HEK293 (cell line): ENCODE results near the gene CFAP53.

ENCODE experiments used
- GFI1B ChIP-seq: fragments of 450-650 bp; formaldehyde crosslinking; IDR thresholded peaks from 2 replicates; pipeline ENCODE4 v1.5.1; 2016; ENCODE audit warnings: missing biosample characterization, missing genetic modification characterization
- GLIS1 ChIP-seq: fragments of 450-650 bp; formaldehyde crosslinking; IDR thresholded peaks from 2 replicates; pipeline ENCODE4 v1.5.1; 2016; ENCODE audit warnings: missing biosample characterization, missing genetic modification characterization
- REPIN1 ChIP-seq: fragments of 450-650 bp; formaldehyde crosslinking; IDR thresholded peaks from 2 replicates; pipeline ENCODE4 v1.5.1; 2017; ENCODE audit warnings: missing biosample characterization, missing genetic modification characterization, low read depth
- SETDB1 ChIP-seq: IDR thresholded peaks from one replicate; pipeline ENCODE4 v1.6.1; 2017; ENCODE audit warnings: mild to moderate bottlenecking, low read length, moderate library complexity, mixed read lengths; ENCODE audit not compliant: insufficient read length
- SP7 ChIP-seq: fragments of 450-650 bp; formaldehyde crosslinking; IDR thresholded peaks from 2 replicates; pipeline ENCODE4 v1.5.1; 2016; ENCODE audit warnings: missing biosample characterization, missing genetic modification characterization
- WT1 ChIP-seq: fragments of 450-650 bp; formaldehyde crosslinking; IDR thresholded peaks from 2 replicates; pipeline ENCODE4 v1.5.1; 2016; ENCODE audit warnings: missing biosample characterization, missing genetic modification characterization
- YY2 ChIP-seq: fragments of 450-650 bp; formaldehyde crosslinking; IDR thresholded peaks from 2 replicates; pipeline ENCODE4 v1.5.1; 2016; ENCODE audit warnings: missing biosample characterization, missing genetic modification characterization
- ZBTB8A ChIP-seq: fragments of 450-650 bp; formaldehyde crosslinking; IDR thresholded peaks from 2 replicates; pipeline ENCODE4 v1.5.1; 2016; ENCODE audit warnings: missing biosample characterization, missing genetic modification characterization
- ZNF114 ChIP-seq: fragments of 450-650 bp; formaldehyde crosslinking; IDR thresholded peaks from 2 replicates; pipeline ENCODE4 v1.5.0; 2017; ENCODE audit warnings: missing biosample characterization, missing genetic modification characterization
- ZNF132 ChIP-seq: fragments of 450-650 bp; formaldehyde crosslinking; IDR thresholded peaks from 2 replicates; pipeline ENCODE4 v1.5.1; 2017; ENCODE audit warnings: missing biosample characterization, missing genetic modification characterization, borderline replicate concordance
- ZNF19 ChIP-seq: fragments of 450-650 bp; formaldehyde crosslinking; IDR thresholded peaks from 2 replicates; pipeline ENCODE4; 2016; ENCODE audit warnings: missing biosample characterization, missing genetic modification characterization, low read depth
- ZNF2 ChIP-seq: fragments of 450-650 bp; formaldehyde crosslinking; IDR thresholded peaks from 2 replicates; pipeline ENCODE4 v1.5.1; 2016; ENCODE audit warnings: missing biosample characterization, missing genetic modification characterization
- ZNF248 ChIP-seq: fragments of 450-650 bp; formaldehyde crosslinking; IDR thresholded peaks from 2 replicates; pipeline ENCODE4 v1.5.1; 2017; ENCODE audit warnings: missing biosample characterization, missing genetic modification characterization
- ZNF350 ChIP-seq: fragments of 450-650 bp; formaldehyde crosslinking; IDR thresholded peaks from 2 replicates; pipeline ENCODE4 v1.5.0; 2017; ENCODE audit warnings: missing biosample characterization, mild to moderate bottlenecking, missing genetic modification characterization
- ZNF404 ChIP-seq: fragments of 450-650 bp; formaldehyde crosslinking; IDR thresholded peaks from 2 replicates; pipeline ENCODE4 v1.5.1; 2017; ENCODE audit warnings: missing biosample characterization, missing genetic modification characterization
- ZNF426 ChIP-seq: fragments of 450-650 bp; formaldehyde crosslinking; IDR thresholded peaks from 2 replicates; pipeline ENCODE4 v1.5.1; 2017; ENCODE audit warnings: missing biosample characterization, missing genetic modification characterization, mild to moderate bottlenecking, inconsistent platforms, moderate library complexity
- ZNF548 ChIP-seq: fragments of 450-650 bp; formaldehyde crosslinking; IDR thresholded peaks from 2 replicates; pipeline ENCODE4 v1.5.1; 2016; ENCODE audit warnings: missing biosample characterization, missing genetic modification characterization
- ZNF555 ChIP-seq: fragments of 450-650 bp; formaldehyde crosslinking; conservative IDR thresholded peaks from 2 replicates; pipeline ENCODE4 v1.5.1; 2017; ENCODE audit warnings: missing biosample characterization, mild to moderate bottlenecking, missing genetic modification characterization, inconsistent platforms
- ZNF561 ChIP-seq: fragments of 450-650 bp; IDR thresholded peaks from 2 replicates; pipeline ENCODE4 v1.5.1; 2018; ENCODE audit warnings: missing biosample characterization, missing genetic modification characterization, borderline replicate concordance
- ZNF571 ChIP-seq: fragments of 450-650 bp; formaldehyde crosslinking; IDR thresholded peaks from 2 replicates; pipeline ENCODE4 v1.5.0; 2017; ENCODE audit warnings: missing biosample characterization, missing genetic modification characterization
- ZNF626 ChIP-seq: fragments of 450-650 bp; sonication (Bioruptor Pico); formaldehyde crosslinking; IDR thresholded peaks from 2 replicates; pipeline ENCODE4 v1.5.1; 2018; ENCODE audit warnings: missing biosample characterization, missing genetic modification characterization, inconsistent platforms
- ZNF658 ChIP-seq: fragments of 450-650 bp; formaldehyde crosslinking; IDR thresholded peaks from 2 replicates; pipeline ENCODE4; 2016; ENCODE audit warnings: missing biosample characterization, missing genetic modification characterization
- ZNF660 ChIP-seq: fragments of 450-650 bp; IDR thresholded peaks from 2 replicates; pipeline ENCODE4 v1.5.1; 2018; ENCODE audit warnings: missing biosample characterization, mild to moderate bottlenecking, missing genetic modification characterization
- ZNF670 ChIP-seq: fragments of 450-650 bp; formaldehyde crosslinking; IDR thresholded peaks from 2 replicates; pipeline ENCODE4 v1.5.1; 2016; ENCODE audit warnings: missing biosample characterization, missing genetic modification characterization, low read depth
- ZNF830 ChIP-seq: fragments of 450-650 bp; IDR thresholded peaks from 2 replicates; pipeline ENCODE4 v1.5.0; 2018; ENCODE audit warnings: missing biosample characterization, missing genetic modification characterization, low read depth, mild to moderate bottlenecking, moderate library complexity
- TF ChIP-seq, protein P1 (sequence below): fragments of 450-650 bp; formaldehyde crosslinking; IDR thresholded peaks from 2 replicates; pipeline ENCODE4; 2016; ENCODE audit warnings: missing biosample characterization, missing genetic modification characterization
- TF ChIP-seq, protein P2 (sequence below): fragments of 450-650 bp; formaldehyde crosslinking; IDR thresholded peaks from 2 replicates; pipeline ENCODE4 v1.5.1; 2016; ENCODE audit warnings: missing biosample characterization, missing genetic modification characterization
- TF ChIP-seq, protein P3 (sequence below): fragments of 450-650 bp; formaldehyde crosslinking; IDR thresholded peaks from 2 replicates; pipeline ENCODE4 v1.5.1; 2017; ENCODE audit warnings: missing biosample characterization, mild to moderate bottlenecking, missing genetic modification characterization, moderate library complexity
- TF ChIP-seq, protein P4 (sequence below): fragments of 450-650 bp; formaldehyde crosslinking; IDR thresholded peaks from 2 replicates; pipeline ENCODE4 v1.5.1; 2016; ENCODE audit warnings: missing biosample characterization, missing genetic modification characterization
- TF ChIP-seq, protein P5 (sequence below): fragments of 450-650 bp; formaldehyde crosslinking; IDR thresholded peaks from 2 replicates; pipeline ENCODE4 v1.5.1; 2016; ENCODE audit warnings: missing biosample characterization, missing genetic modification characterization
- TF ChIP-seq, protein P6 (sequence below): fragments of 450-650 bp; formaldehyde crosslinking; IDR thresholded peaks from 2 replicates; pipeline ENCODE4 v1.5.1; 2016; ENCODE audit warnings: missing biosample characterization, missing genetic modification characterization

The CFAP53 gene

DNA sequence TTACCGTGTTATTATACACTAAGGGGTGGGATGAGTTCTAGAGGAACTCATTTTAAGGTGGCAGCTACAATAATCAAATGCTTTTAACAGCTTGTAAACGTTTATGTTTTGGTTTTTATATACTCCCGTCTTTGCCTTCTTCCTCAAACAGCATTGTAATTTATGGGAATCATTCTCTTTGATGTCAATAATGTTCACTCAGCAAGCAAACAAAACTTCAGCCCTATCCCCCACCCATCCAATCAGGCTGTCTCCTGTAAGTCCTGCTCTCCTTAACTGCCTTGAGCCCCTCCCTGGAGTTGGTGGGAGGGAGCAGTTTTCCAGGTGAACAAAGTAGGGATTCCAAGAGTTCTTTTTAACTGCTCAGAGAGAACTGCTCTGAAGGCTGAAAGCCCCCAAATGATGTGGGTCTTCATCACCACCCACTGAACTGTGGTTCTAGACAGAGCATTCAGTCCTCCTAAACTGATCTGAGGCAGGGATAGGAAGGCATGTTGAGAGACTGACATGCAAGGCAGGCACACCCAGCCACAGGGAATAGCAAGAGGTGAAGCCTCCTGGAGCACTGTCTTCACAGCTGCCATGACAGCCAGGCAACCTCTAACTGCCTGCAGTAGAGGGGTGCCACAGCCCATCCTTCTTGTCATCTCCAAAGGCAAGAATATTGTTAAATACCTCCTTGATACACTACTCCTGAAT, 88.9 kb downstream of the CFAP53 start (continued):
- TF ChIP-seq, protein P1, sequence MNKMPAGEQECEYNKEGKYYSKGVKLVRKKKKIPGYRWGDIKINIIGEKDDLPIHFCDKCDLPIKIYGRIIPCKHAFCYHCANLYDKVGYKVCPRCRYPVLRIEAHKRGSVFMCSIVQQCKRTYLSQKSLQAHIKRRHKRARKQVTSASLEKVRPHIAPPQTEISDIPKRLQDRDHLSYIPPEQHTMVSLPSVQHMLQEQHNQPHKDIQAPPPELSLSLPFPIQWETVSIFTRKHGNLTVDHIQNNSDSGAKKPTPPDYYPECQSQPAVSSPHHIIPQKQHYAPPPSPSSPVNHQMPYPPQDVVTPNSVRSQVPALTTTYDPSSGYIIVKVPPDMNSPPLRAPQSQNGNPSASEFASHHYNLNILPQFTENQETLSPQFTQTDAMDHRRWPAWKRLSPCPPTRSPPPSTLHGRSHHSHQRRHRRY (tag by site-specific recombination) = no peak
- no peak for TF ChIP-seq ZNF561 (tag by site-specific recombination)
- TF ChIP-seq ZNF571 (tag by site-specific recombination) = no peak
- no peak for TF ChIP-seq ZNF626 (tag by site-specific recombination)
- TF ChIP-seq ZNF830 (tag by site-specific recombination) = no peak
- no peak for TF ChIP-seq REPIN1
- TF ChIP-seq, protein P2, sequence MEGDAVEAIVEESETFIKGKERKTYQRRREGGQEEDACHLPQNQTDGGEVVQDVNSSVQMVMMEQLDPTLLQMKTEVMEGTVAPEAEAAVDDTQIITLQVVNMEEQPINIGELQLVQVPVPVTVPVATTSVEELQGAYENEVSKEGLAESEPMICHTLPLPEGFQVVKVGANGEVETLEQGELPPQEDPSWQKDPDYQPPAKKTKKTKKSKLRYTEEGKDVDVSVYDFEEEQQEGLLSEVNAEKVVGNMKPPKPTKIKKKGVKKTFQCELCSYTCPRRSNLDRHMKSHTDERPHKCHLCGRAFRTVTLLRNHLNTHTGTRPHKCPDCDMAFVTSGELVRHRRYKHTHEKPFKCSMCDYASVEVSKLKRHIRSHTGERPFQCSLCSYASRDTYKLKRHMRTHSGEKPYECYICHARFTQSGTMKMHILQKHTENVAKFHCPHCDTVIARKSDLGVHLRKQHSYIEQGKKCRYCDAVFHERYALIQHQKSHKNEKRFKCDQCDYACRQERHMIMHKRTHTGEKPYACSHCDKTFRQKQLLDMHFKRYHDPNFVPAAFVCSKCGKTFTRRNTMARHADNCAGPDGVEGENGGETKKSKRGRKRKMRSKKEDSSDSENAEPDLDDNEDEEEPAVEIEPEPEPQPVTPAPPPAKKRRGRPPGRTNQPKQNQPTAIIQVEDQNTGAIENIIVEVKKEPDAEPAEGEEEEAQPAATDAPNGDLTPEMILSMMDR (tag by site-specific recombination) = no peak
- no peak for TF ChIP-seq ZNF404 (tag by site-specific recombination)
- TF ChIP-seq, protein P3, sequence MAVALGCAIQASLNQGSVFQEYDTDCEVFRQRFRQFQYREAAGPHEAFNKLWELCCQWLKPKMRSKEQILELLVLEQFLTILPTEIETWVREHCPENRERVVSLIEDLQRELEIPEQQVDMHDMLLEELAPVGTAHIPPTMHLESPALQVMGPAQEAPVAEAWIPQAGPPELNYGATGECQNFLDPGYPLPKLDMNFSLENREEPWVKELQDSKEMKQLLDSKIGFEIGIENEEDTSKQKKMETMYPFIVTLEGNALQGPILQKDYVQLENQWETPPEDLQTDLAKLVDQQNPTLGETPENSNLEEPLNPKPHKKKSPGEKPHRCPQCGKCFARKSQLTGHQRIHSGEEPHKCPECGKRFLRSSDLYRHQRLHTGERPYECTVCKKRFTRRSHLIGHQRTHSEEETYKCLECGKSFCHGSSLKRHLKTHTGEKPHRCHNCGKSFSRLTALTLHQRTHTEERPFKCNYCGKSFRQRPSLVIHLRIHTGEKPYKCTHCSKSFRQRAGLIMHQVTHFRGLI (tag by site-specific recombination) = no peak
- TF ChIP-seq, protein P4, sequence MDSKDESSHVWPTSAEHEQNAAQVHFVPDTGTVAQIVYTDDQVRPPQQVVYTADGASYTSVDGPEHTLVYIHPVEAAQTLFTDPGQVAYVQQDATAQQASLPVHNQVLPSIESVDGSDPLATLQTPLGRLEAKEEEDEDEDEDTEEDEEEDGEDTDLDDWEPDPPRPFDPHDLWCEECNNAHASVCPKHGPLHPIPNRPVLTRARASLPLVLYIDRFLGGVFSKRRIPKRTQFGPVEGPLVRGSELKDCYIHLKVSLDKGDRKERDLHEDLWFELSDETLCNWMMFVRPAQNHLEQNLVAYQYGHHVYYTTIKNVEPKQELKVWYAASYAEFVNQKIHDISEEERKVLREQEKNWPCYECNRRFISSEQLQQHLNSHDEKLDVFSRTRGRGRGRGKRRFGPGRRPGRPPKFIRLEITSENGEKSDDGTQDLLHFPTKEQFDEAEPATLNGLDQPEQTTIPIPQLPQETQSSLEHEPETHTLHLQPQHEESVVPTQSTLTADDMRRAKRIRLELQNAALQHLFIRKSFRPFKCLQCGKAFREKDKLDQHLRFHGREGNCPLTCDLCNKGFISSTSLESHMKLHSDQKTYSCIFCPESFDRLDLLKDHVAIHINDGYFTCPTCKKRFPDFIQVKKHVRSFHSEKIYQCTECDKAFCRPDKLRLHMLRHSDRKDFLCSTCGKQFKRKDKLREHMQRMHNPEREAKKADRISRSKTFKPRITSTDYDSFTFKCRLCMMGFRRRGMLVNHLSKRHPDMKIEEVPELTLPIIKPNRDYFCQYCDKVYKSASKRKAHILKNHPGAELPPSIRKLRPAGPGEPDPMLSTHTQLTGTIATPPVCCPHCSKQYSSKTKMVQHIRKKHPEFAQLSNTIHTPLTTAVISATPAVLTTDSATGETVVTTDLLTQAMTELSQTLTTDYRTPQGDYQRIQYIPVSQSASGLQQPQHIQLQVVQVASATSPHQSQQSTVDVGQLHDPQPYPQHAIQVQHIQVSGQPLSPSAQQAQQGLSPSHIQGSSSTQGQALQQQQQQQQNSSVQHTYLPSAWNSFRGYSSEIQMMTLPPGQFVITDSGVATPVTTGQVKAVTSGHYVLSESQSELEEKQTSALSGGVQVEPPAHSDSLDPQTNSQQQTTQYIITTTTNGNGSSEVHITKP (tag by site-specific recombination) = peak; percentile 67
- no peak for TF ChIP-seq ZNF248 (tag by site-specific recombination)
- no peak for TF ChIP-seq SETDB1
- no peak for TF ChIP-seq ZNF114 (tag by site-specific recombination)
- TF ChIP-seq ZNF660 (tag by site-specific recombination) = no peak
- TF ChIP-seq, protein P5, sequence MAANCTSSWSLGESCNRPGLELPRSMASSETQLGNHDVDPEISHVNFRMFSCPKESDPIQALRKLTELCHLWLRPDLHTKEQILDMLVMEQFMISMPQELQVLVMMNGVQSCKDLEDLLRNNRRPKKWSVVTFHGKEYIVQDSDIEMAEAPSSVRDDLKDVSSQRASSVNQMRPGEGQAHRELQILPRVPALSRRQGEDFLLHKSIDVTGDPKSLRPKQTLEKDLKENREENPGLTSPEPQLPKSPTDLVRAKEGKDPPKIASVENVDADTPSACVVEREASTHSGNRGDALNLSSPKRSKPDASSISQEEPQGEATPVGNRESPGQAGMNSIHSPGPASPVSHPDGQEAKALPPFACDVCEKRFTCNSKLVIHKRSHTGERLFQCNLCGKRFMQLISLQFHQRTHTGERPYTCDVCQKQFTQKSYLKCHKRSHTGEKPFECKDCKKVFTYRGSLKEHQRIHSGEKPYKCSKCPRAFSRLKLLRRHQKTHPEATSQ = no peak
- TF ChIP-seq YY2 = no peak
- TF ChIP-seq ZBTB8A (tag by site-specific recombination) = no peak
- no peak for TF ChIP-seq ZNF350
- TF ChIP-seq SP7 (tag by site-specific recombination) = peak; percentile 59; the same call in 1 of the 2 replicates
- no peak for TF ChIP-seq ZNF548
- TF ChIP-seq ZNF2 (tag by site-specific recombination) = no peak
- TF ChIP-seq ZNF426 (tag by site-specific recombination) = no peak
- no peak for TF ChIP-seq ZNF132
- TF ChIP-seq ZNF670 (tag by site-specific recombination) = no peak
- peak; percentile 80 for TF ChIP-seq WT1
- no peak for TF ChIP-seq ZNF555 (tag by site-specific recombination)
- TF ChIP-seq, protein P6, sequence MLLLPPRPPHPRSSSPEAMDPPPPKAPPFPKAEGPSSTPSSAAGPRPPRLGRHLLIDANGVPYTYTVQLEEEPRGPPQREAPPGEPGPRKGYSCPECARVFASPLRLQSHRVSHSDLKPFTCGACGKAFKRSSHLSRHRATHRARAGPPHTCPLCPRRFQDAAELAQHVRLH = no peak
- no peak for TF ChIP-seq GFI1B
- TF ChIP-seq ZNF658 (tag by site-specific recombination) = no peak
- no peak for TF ChIP-seq GLIS1
- TF ChIP-seq ZNF19 (tag by site-specific recombination) = no peak
